H1 (cell line): ENCODE measurements around the gene TMPRSS3.

Experiments
- BCL11A ChIP-seq, 2 experiments: IDR thresholded peaks; one replicate each; pipeline ENCODE4 v1.6.1; 2011; ENCODE audit warnings: low read depth in 2 of 2, low read length in 2 of 2, mild to moderate bottlenecking in 2 of 2
- FOSL1 ChIP-seq: IDR thresholded peaks from 2 replicates; pipeline ENCODE4 v1.6.1; 2011; ENCODE audit warnings: mild to moderate bottlenecking, low read depth, low read length, moderate library complexity; ENCODE audit not compliant: insufficient read depth
- GABPA ChIP-seq: IDR thresholded peaks from 2 replicates; pipeline ENCODE4 v1.6.1; 2011; ENCODE audit warnings: mild to moderate bottlenecking, low read length, moderate library complexity, borderline replicate concordance; ENCODE audit not compliant: insufficient read depth
- SIN3A ChIP-seq, 2 experiments: IDR thresholded peaks in 1 of 2; conservative IDR thresholded peaks in 1 of 2; 2 replicates each; pipeline ENCODE4 v1.6.1; 2011 to 2012; ENCODE audit warnings: low read length in 2 of 2, improper control_type of control experiment in 1 of 2, low read depth in 1 of 2, mild to moderate bottlenecking in 1 of 2
- SUZ12 ChIP-seq: fragments of 200-600 bp; sonication (generic); IDR thresholded peaks from 2 replicates; pipeline ENCODE4 v1.6.1; 2012; ENCODE audit warnings: mild to moderate bottlenecking, inconsistent platforms, low read length, moderate library complexity, mixed read lengths
- TF ChIP-seq, protein P1 (sequence below), 3 experiments: IDR thresholded peaks; 1 replicate in 2 of 3; 2 replicates in 1 of 3; pipeline versions ENCODE4 v1.5.1 to v1.6.1; 2011; ENCODE audit warnings: low read length in 3 of 3, mild to moderate bottlenecking in 3 of 3, inconsistent platforms in 2 of 3, low read depth in 1 of 3, moderate library complexity in 1 of 3; ENCODE audit not compliant: insufficient read depth in 1 of 3; ENCODE audit errors: control extremely low read depth in 1 of 3

DNA sequence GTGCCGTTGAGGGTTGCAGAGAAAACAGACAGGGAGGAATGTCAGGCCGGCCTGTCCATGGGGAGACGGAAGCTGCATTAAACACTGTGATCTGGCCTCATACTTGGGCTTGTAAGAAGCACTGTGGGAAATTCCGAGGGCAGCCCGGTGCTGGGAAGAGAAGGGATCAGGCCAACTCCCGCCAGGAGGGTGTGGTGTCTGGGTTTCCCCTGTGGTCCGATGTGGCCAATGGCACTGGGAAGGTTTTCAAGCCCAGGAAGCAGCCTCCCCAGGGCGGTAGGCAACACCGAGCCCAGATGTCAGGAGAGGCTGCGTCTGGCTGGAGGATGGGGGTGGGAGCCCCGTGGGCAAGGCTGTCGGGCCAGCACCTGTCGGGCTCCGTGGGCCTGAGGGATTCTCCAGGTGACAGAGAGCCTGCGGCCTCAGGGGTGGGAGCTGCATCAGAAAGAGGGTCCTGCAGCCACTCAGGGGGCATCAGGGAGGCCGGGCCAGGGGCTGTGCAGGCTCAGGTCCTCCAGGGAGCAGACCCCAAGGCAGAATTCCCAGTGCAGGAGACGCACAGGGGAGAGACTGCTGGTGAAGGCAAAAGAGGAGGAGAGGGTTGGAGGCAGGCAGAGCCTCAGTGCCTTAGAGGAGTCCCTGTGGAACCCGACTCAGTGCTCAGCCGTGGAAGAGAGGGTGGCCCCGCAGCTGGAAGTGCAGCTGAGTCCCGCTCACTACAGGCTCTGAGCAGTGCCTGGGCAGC is 16.2 kb upstream of the TMPRSS3 start:
- TF ChIP-seq, protein P1, sequence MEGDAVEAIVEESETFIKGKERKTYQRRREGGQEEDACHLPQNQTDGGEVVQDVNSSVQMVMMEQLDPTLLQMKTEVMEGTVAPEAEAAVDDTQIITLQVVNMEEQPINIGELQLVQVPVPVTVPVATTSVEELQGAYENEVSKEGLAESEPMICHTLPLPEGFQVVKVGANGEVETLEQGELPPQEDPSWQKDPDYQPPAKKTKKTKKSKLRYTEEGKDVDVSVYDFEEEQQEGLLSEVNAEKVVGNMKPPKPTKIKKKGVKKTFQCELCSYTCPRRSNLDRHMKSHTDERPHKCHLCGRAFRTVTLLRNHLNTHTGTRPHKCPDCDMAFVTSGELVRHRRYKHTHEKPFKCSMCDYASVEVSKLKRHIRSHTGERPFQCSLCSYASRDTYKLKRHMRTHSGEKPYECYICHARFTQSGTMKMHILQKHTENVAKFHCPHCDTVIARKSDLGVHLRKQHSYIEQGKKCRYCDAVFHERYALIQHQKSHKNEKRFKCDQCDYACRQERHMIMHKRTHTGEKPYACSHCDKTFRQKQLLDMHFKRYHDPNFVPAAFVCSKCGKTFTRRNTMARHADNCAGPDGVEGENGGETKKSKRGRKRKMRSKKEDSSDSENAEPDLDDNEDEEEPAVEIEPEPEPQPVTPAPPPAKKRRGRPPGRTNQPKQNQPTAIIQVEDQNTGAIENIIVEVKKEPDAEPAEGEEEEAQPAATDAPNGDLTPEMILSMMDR (IDR thresholded peaks at IDR 0.05; ENCODE audit: control extremely low read depth in 1 of 3, insufficient read depth in 1 of 3, low read depth in 1 of 3, low read length in 3 of 3), result no peak
- TF ChIP-seq SUZ12 (no peak), SIN3A (conservative IDR thresholded peaks at IDR 0.05 in 1 of 2, IDR thresholded peaks at IDR 0.05 in 1 of 2; ENCODE audit: low read depth in 1 of 2, low read length in 2 of 2) (no peak), FOSL1 (no peak), GABPA (no peak), BCL11A (IDR thresholded peaks at IDR 0.05; ENCODE audit: low read depth in 2 of 2, low read length in 2 of 2) (no peak)
